Endothelial cell of umbilical vein (primary cell): ENCODE results near the gene SH3D21. TPM values are rescaled to one million over a fixed set of nuclear protein-coding genes. Genes with fewer than 3 reads are reported as not detected.

Source experiments
- BruUV-seq: library from RNA; stranded (reverse); fragments of 400-500 nt; replicated peaks from 2 replicates; lab custom pipeline; 2021; lab: Mats Ljungman, UMichigan
- CTCF ChIA-PET: fragments of 300-600, 350-600 bp; sonication (Branson Sonifier 250); formaldehyde crosslinking; loops from one replicate; lab custom pipeline; 2021; ENCODE audit warnings: antibody characterized with exemption, inconsistent platforms; lab: Charles Lee
- POLR2A ChIA-PET: fragments of 300-600, 350-600 bp; sonication (Branson Sonifier 250); formaldehyde crosslinking; loops from one replicate; lab custom pipeline; 2021; ENCODE audit warnings: antibody characterized with exemption, inconsistent platforms; lab: Charles Lee
- DNase-seq: peaks from one replicate; pipeline ENCODE4 v3.0.0-alpha.2; 2011; ENCODE audit warnings: low read depth, low spot score
- FAIRE-seq: peaks from 2 replicates; lab custom pipeline; 2011; peaks lifted over from hg19 to GRCh38; lab: Jason Lieb, UNC
- H2AFZ ChIP-seq: 2 replicates; pipeline ENCODE4 v1.6.0; 2012; ENCODE audit warnings: low read depth, low read length, control low read depth, inconsistent platforms
- H3K27ac ChIP-seq: 2 replicates; pipeline ENCODE4 v1.5.1; 2011; ENCODE audit warnings: low read depth, mild to moderate bottlenecking, control low read depth, low read length, moderate library complexity; ENCODE audit not compliant: insufficient read depth
- H3K27me3 ChIP-seq, 2 experiments: 2 replicates each; pipeline versions ENCODE4 v1.6.0 to v1.6.1; 2011; ENCODE audit warnings: low read length in 2 of 2, mixed read lengths in 1 of 2; ENCODE audit not compliant: control insufficient read depth in 2 of 2, insufficient read depth in 2 of 2
- H3K36me3 ChIP-seq, 2 experiments: 2 replicates in 1 of 2; 3 replicates in 1 of 2; pipeline ENCODE4 v1.5.1; 2011; ENCODE audit warnings: low read length in 2 of 2, mild to moderate bottlenecking in 1 of 2, moderate library complexity in 1 of 2; ENCODE audit not compliant: control insufficient read depth in 2 of 2, insufficient read depth in 2 of 2; ENCODE audit errors: extremely low read depth in 1 of 2
- H3K4me1 ChIP-seq: 3 replicates; pipeline ENCODE4 v1.5.1; 2011; ENCODE audit warnings: mild to moderate bottlenecking, low read length; ENCODE audit not compliant: control insufficient read depth, insufficient read depth; ENCODE audit errors: extremely low read depth
- H3K4me2 ChIP-seq: 2 replicates; pipeline ENCODE4 v1.6.1; 2011; ENCODE audit warnings: low read length, control low read depth, mixed read lengths; ENCODE audit not compliant: insufficient read depth
- H3K4me3 ChIP-seq, 3 experiments: fragments of 200-600 bp in 1 of 3; sonication (generic), shearing (Covaris generic) in 1 of 3; replicated peaks in 1 of 3; 2 replicates each; pipeline ENCODE4 v1.5.1; 2011 to 2016; ENCODE audit warnings: control low read depth in 3 of 3, low read length in 3 of 3, mild to moderate bottlenecking in 2 of 3, inconsistent platforms in 1 of 3, low read depth in 1 of 3, moderate library complexity in 1 of 3; ENCODE audit not compliant: insufficient read depth in 1 of 3
- H3K79me2 ChIP-seq: 2 replicates; pipeline ENCODE4 v1.6.0; 2012; ENCODE audit warnings: low read length, inconsistent platforms; ENCODE audit not compliant: control insufficient read depth, insufficient read depth
- H3K9ac ChIP-seq: replicated peaks from 2 replicates; pipeline ENCODE3; 2011; ENCODE audit warnings: low read length, control low read depth; ENCODE audit not compliant: insufficient read depth; ENCODE audit errors: extremely low read depth
- H3K9me1 ChIP-seq: replicated peaks from 3 replicates; pipeline ENCODE4 v1.6.0; 2011; ENCODE audit warnings: mild to moderate bottlenecking, low read length; ENCODE audit not compliant: control insufficient read depth, insufficient read depth; ENCODE audit errors: extremely low read depth
- H3K9me3 ChIP-seq: replicated peaks from 2 replicates; pipeline ENCODE4 v1.5.1; 2012; ENCODE audit warnings: low read length, inconsistent platforms; ENCODE audit not compliant: control insufficient read depth, insufficient read depth
- H4K20me1 ChIP-seq: replicated peaks from 2 replicates; pipeline ENCODE3; 2011; ENCODE audit warnings: mild to moderate bottlenecking, low read length; ENCODE audit not compliant: control insufficient read depth, insufficient read depth; ENCODE audit errors: extremely low read depth
- EZH2 ChIP-seq: IDR thresholded peaks from 2 replicates; pipeline ENCODE4 v1.6.1; 2012; ENCODE audit warnings: borderline replicate concordance, low read depth, mild to moderate bottlenecking, moderate library complexity, low read length, inconsistent platforms; ENCODE audit not compliant: severe bottlenecking
- FOS ChIP-seq: IDR thresholded peaks from 2 replicates; pipeline ENCODE4 v1.6.1; 2011; ENCODE audit warnings: mild to moderate bottlenecking, low read length, moderate library complexity, borderline replicate concordance; ENCODE audit not compliant: insufficient read depth
- GATA2 ChIP-seq: IDR thresholded peaks from 2 replicates; pipeline ENCODE4 v1.7.0; 2011; ENCODE audit warnings: low read depth, mild to moderate bottlenecking, moderate library complexity, mixed read lengths, low read length; ENCODE audit not compliant: insufficient read length, insufficient read depth
- JUN ChIP-seq: IDR thresholded peaks from 2 replicates; pipeline ENCODE4 v1.6.1; 2011; ENCODE audit warnings: borderline replicate concordance, low read depth; ENCODE audit not compliant: insufficient read length, insufficient read depth
- MYC ChIP-seq: IDR thresholded peaks from one replicate; pipeline ENCODE4 v1.6.1; 2011; ENCODE audit warnings: mild to moderate bottlenecking, low read depth, low read length
- POLR2A ChIP-seq: IDR thresholded peaks from 2 replicates; pipeline ENCODE4 v1.6.1; 2012; ENCODE audit warnings: low read depth, mild to moderate bottlenecking, control low read depth, low read length
- POLR2AphosphoS5 ChIP-seq: IDR thresholded peaks from 2 replicates; pipeline ENCODE4 v1.6.1; 2012; ENCODE audit warnings: low read depth, mild to moderate bottlenecking, control low read depth, low read length, moderate library complexity; ENCODE audit not compliant: insufficient read depth
- dilution Hi-C: fragments of 300-500 bp; cut with MboI; formaldehyde crosslinking; loops from one replicate; pipeline ENCODE4 v1.15.0; 2019; ENCODE audit warnings: low sequenced_read_pairs; ENCODE audit not compliant: extremely low pct_ligation_motif_present
- intact Hi-C: fragments of 100-400 bp; cut with micrococcal nuclease; formaldehyde crosslinking; loops from one replicate; pipeline ENCODE4 v1.10.0; 2022
- polyA plus RNA-seq, 4 experiments: library from polyadenylated mRNA; depleted of rRNA in 3 of 4; stranded (reverse) in 3 of 4; unstranded in 1 of 4; fragments of >200 nt; gene quantifications; 2 replicates each; pipeline versions ENCODE4 v1.2.1 to v1.2.3, GENCODE V29; 2011 to 2012; ENCODE audit warnings: missing spikeins in 1 of 4
- total RNA-seq: library from RNA; stranded (reverse); gene quantifications from 2 replicates; pipeline ENCODE4 v1.2.3, GENCODE V29; 2021
- TF ChIP-seq, protein P1 (sequence below), 2 donors: IDR thresholded peaks; 1 replicate in 1 of 2; 2 replicates in 1 of 2; pipeline ENCODE4 v1.5.1; 2011; ENCODE audit warnings: low read length in 2 of 2, mild to moderate bottlenecking in 2 of 2, moderate library complexity in 2 of 2, control low read depth in 1 of 2, inconsistent platforms in 1 of 2, low read depth in 1 of 2; ENCODE audit not compliant: insufficient read depth in 1 of 2; ENCODE audit errors: extremely low read depth in 1 of 2
- TF ChIP-seq, protein P2 (sequence below): IDR thresholded peaks from 2 replicates; pipeline ENCODE4 v1.6.1; 2011; ENCODE audit not compliant: insufficient read depth, insufficient read length

SH3D21 gene
- total and polyA plus RNA-seq, 2 donors (not counting 3 experiments of a cell fraction or from before 2014, with no cell fraction given) = 1.8 to 7.2 TPM

DNA sequence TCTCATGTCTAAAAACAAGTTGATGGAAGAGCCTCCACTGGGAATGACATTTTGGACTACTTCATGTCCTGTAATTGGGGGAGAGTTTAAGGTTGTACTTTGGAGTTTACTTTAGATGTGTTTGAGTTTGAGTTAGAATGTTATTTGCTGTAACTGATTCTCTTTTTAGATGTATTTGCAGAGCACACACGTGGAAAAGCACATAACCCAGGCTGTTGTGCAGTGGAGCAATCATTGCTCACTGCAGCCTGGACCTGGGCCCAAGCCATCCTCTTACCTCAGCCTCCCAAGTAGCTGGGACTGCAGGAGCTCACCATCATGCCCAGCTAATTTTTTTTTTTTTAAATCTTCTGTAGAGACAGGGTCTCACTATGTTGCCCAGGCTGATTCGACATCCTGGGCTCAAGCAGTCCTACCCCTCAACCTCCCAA, 36.7 kb upstream of the SH3D21 start:
- DNase-seq = no peak
- Histone ChIP-seq H3K79me2 (peaks cover 69% of the 10 kb centered on the region), H3K27ac (no peak overlapping the region), H3K36me3 (peaks cover 3 to 9% of the 10 kb centered on the region in 2 experiments), H2AFZ (no peak overlapping the region), H3K4me1 (peaks cover 2% of the 10 kb centered on the region), H3K9ac (no peak overlapping the region), H4K20me1 (peaks cover 5% of the 10 kb centered on the region), H3K4me3 (no peak overlapping the region), H3K27me3 (no peaks in the 10 kb centered on the region), H3K4me2 (no peak overlapping the region), H3K9me3 (no peaks in the 10 kb centered on the region), H3K9me1 (no peaks in the 10 kb centered on the region)
- no peak for TF ChIP-seq GATA2
- TF ChIP-seq FOS = no peak
- no peak for TF ChIP-seq EZH2
- no peak for TF ChIP-seq JUN
- TF ChIP-seq, protein P1, sequence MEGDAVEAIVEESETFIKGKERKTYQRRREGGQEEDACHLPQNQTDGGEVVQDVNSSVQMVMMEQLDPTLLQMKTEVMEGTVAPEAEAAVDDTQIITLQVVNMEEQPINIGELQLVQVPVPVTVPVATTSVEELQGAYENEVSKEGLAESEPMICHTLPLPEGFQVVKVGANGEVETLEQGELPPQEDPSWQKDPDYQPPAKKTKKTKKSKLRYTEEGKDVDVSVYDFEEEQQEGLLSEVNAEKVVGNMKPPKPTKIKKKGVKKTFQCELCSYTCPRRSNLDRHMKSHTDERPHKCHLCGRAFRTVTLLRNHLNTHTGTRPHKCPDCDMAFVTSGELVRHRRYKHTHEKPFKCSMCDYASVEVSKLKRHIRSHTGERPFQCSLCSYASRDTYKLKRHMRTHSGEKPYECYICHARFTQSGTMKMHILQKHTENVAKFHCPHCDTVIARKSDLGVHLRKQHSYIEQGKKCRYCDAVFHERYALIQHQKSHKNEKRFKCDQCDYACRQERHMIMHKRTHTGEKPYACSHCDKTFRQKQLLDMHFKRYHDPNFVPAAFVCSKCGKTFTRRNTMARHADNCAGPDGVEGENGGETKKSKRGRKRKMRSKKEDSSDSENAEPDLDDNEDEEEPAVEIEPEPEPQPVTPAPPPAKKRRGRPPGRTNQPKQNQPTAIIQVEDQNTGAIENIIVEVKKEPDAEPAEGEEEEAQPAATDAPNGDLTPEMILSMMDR (IDR thresholded peaks at IDR 0.05; ENCODE audit: extremely low read depth in 1 of 2, insufficient read depth in 1 of 2, low read depth in 1 of 2, low read length in 2 of 2) = no peak
- no peak for TF ChIP-seq POLR2AphosphoS5
- TF ChIP-seq, protein P2, sequence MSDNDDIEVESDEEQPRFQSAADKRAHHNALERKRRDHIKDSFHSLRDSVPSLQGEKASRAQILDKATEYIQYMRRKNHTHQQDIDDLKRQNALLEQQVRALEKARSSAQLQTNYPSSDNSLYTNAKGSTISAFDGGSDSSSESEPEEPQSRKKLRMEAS = no peak
- no peak for TF ChIP-seq MYC
- TF ChIP-seq POLR2A = no peak
- ChIA-PET CTCF (interaction anchor here (1.0 to 2.2 kb wide), 5 partner anchors 11 to 31 kb away, joined by 3 to 8 read pairs (median 4); no protein-coding TSS in a partner anchor), POLR2A (no interaction called here)
- no TSS peak for BruUV-seq
- dilution Hi-C loops (no loop called here), intact Hi-C loops (no loop called here)
- no peak for FAIRE-seq
